Thyroid gland (tissue), 4 donors: ENCODE results near the gene ALDOC. TPM values are rescaled to one million over a fixed set of nuclear protein-coding genes. Genes with fewer than 3 reads are reported as not detected.

ENCODE experiments used
- DNase-seq, 2 donors: peaks; one replicate each; pipeline ENCODE4 v3.0.0-alpha.2; 2019
- H3K27ac ChIP-seq, 3 donors: fragments of 200-600 bp; sonication (generic); 1 replicate in 2 of 3; 2 replicates in 1 of 3; pipeline ENCODE4 v1.5.1; 2016 to 2019; ENCODE audit warnings: mild to moderate bottlenecking in 1 of 3, moderate library complexity in 1 of 3
- H3K27me3 ChIP-seq: fragments of 200-600 bp; sonication (generic); one replicate; pipeline ENCODE4 v1.5.1; 2019
- H3K36me3 ChIP-seq, 2 donors: fragments of 200-600 bp; sonication (generic); one replicate each; pipeline ENCODE4 v1.5.1; 2016 to 2019
- H3K4me1 ChIP-seq, 2 donors: fragments of 200-600 bp; sonication (generic); one replicate each; pipeline ENCODE4 v1.5.1; 2017 to 2019
- H3K4me3 ChIP-seq, 3 donors: fragments of 200-600 bp; sonication (generic); replicated peaks in 1 of 3; 1 replicate in 2 of 3; 2 replicates in 1 of 3; pipeline ENCODE4 v1.5.1; 2016; ENCODE audit warnings: mild to moderate bottlenecking in 1 of 3
- H3K9me3 ChIP-seq: fragments of 200-600 bp; sonication (generic); one replicate; pipeline ENCODE4 v1.5.1; 2017
- CTCF ChIP-seq, 6 experiments: fragments of 200-600 bp in 3 of 6; fragments of 450-650 bp in 3 of 6; sonication (generic) in 3 of 6; IDR thresholded peaks; one replicate each; pipeline ENCODE4 v1.5.1; 2016 to 2019; ENCODE audit warnings: antibody characterized with exemption in 6 of 6, mild to moderate bottlenecking in 2 of 6, inconsistent platforms in 1 of 6, moderate library complexity in 1 of 6
- POLR2A ChIP-seq, 2 donors: fragments of 450-650 bp; IDR thresholded peaks; one replicate each; pipeline ENCODE4 v1.6.1; 2017; ENCODE audit warnings: antibody characterized with exemption in 2 of 2, mild to moderate bottlenecking in 2 of 2, moderate library complexity in 1 of 2
- WGBS, 2 donors: methylation state at CpG; one replicate each; pipeline ENCODE4 v1.1.5; 2017; 5-methylcytosine and 5-hydroxymethylcytosine counted together
- intact Hi-C: fragments of 100-400 bp; cut with DNase I; formaldehyde crosslinking; loops from one replicate; pipeline ENCODE4 v1.15.1; 2023
- total RNA-seq, 4 donors: library from RNA; depleted of rRNA; stranded (reverse); fragments of >200 nt; gene quantifications; one replicate each; pipeline ENCODE4 v1.2.3, GENCODE V29; 2016

The ALDOC gene
- total RNA-seq, 4 donors from 2014 or later = 6.0 to 13.1 (median 8.7) TPM

GRCh38 chr17:28598799-28599310 lies 22.2 kb upstream of the ALDOC start, which contains the start of gene SPAG5:
Gene SPAG5, minus strand, starts transcription at chr17:28599025. Its CDS starts 79 bp downstream, at chr17:28598946.
- 1 to 2% methylated on average over 16 to 19 of the region's 44 CpGs for WGBS, 2 donors

GRCh38 chr17:28598389-28598788 lies 21.7 kb upstream of the ALDOC start:
- TF ChIP-seq POLR2A (IDR thresholded peaks at IDR 0.05) (no peak), CTCF (IDR thresholded peaks at IDR 0.05) (no peak)
- DNase-seq = no peak
- Histone ChIP-seq H3K4me1 (peaks cover 6 to 24% of the 10 kb centered on the region in 2 donors), H3K9me3 (no peaks in the 10 kb centered on the region), H3K4me3 (peak overlapping the region in 2 of 3 donors; percentile 24 to 29), H3K27me3 (no peaks in the 10 kb centered on the region), H3K36me3 (no peaks in the 10 kb centered on the region), H3K27ac (peak overlapping the region in 1 of 3 donors; percentile 83)
- 3 to 4% methylated on average over 16 to 17 of the region's 17 CpGs for whole genome bisulfite sequencing, 2 donors
- intact Hi-C loops = no loop called here

More at GRCh38 chr17:28598799-28599310, 22.2 kb upstream of the ALDOC start, which contains the start of gene SPAG5:
- TF ChIP-seq POLR2A (IDR thresholded peaks at IDR 0.05) = peak; percentile 69 to 91
- no peak for TF ChIP-seq CTCF (IDR thresholded peaks at IDR 0.05)
- Histone ChIP-seq H3K27me3 (no peaks in the 10 kb centered on the region), H3K4me1 (peaks cover 6 to 24% of the 10 kb centered on the region in 2 donors), H3K4me3 (peak within 1 kb of the TSS; percentile 24 to 58 (median 29)), H3K9me3 (no peaks in the 10 kb centered on the region), H3K36me3 (no peaks in the 10 kb centered on the region), H3K27ac (peak within 1 kb of the TSS; percentile 71 to 84 (median 83))
- intact Hi-C loops = no loop called here
- DNase-seq = peak; percentile 95 to 96

GRCh38 chr17:28597606-28598383 lies 21.1 kb upstream of the ALDOC start:
- Histone ChIP-seq H3K27me3 (no peaks in the 10 kb centered on the region), H3K36me3 (no peaks in the 10 kb centered on the region), H3K9me3 (no peaks in the 10 kb centered on the region), H3K4me1 (peaks cover 6 to 24% of the 10 kb centered on the region in 2 donors), H3K27ac (no peak overlapping the region), H3K4me3 (no peak overlapping the region)
- intact Hi-C loops = no loop called here
- no peak for DNase-seq
- TF ChIP-seq CTCF (IDR thresholded peaks at IDR 0.05) (no peak), POLR2A (IDR thresholded peaks at IDR 0.05) (no peak)
- 30 to 33% methylated on average over 5 of the region's 5 CpGs for WGBS, 2 donors

- 92 to 99% methylated on average over 4 of the region's 4 CpGs for WGBS, 2 donors
These were observed 15.6 kb upstream of the ALDOC start for GRCh38 chr17:28592260-28592659.

More at GRCh38 chr17:28592260-28592659, 15.6 kb upstream of the ALDOC start:
- TF ChIP-seq CTCF (IDR thresholded peaks at IDR 0.05) = no peak
- no peak for TF ChIP-seq POLR2A (IDR thresholded peaks at IDR 0.05)
- no peaks in the 10 kb centered on the region for H3K9me3 ChIP-seq
- intact Hi-C loops = no loop called here
- no peaks in the 10 kb centered on the region for H3K4me1 ChIP-seq
- no peaks in the 10 kb centered on the region for H3K27me3 ChIP-seq
- H3K27ac ChIP-seq = no peak overlapping the region
- DNase-seq = no peak
- H3K4me3 ChIP-seq = no peak overlapping the region
- peaks cover 0 to 9% of the 10 kb centered on the region in 2 donors for H3K36me3 ChIP-seq
